Mammary epithelial cell (primary cell): ENCODE data around the gene STXBP1.

Experiments
- CTCF ChIP-seq, 2 donors: IDR thresholded peaks in 1 of 2; conservative IDR thresholded peaks in 1 of 2; 2 replicates each; pipeline ENCODE4 v1.5.1; 2011 to 2012; ENCODE audit warnings: inconsistent platforms in 2 of 2, low read length in 2 of 2, mild to moderate bottlenecking in 2 of 2, control low read depth in 1 of 2, low read depth in 1 of 2; ENCODE audit not compliant: insufficient read depth in 1 of 2; ENCODE audit errors: extremely low read depth in 1 of 2
- EZH2 ChIP-seq: IDR thresholded peaks from 2 replicates; pipeline ENCODE4 v1.6.1; 2012; ENCODE audit warnings: low read length, inconsistent platforms, borderline replicate concordance

GRCh38 chr9:127606043-127606442 lies 6.0 kb upstream of the STXBP1 start:
- TF ChIP-seq CTCF (conservative IDR thresholded peaks at IDR 0.05 in 1 of 2, IDR thresholded peaks at IDR 0.05 in 1 of 2; ENCODE audit: extremely low read depth in 1 of 2, insufficient read depth in 1 of 2, low read depth in 1 of 2, low read length in 2 of 2) (no peak), EZH2 (no peak)
